A549 (cell line): Measurements from ENCODE around the gene ARRDC3. TPM values are rescaled to one million over a fixed set of nuclear protein-coding genes. Genes with fewer than 3 reads are reported as not detected.

Experiments
- ATAC-seq, 2 experiments: fragments of 200-7000 bp in 1 of 2; fragments of >200 bp in 1 of 2; cut with Nextera tagmentation in 1 of 2; cut with Tn5 transposase in 1 of 2; 3 replicates each; pipeline versions ENCODE4 v1.8.0 to v1.9.1; 2018 to 2020; ENCODE audit warnings: mild to moderate bottlenecking in 1 of 2, moderate library complexity in 1 of 2
- CTCF ChIA-PET: fragments of 300-600 bp; sonication (Branson Sonifier 250); formaldehyde crosslinking; extraction: SDS; loops from one replicate; lab custom pipeline; 2021; ENCODE audit warnings: antibody characterized with exemption, inconsistent platforms; lab: Yijun Ruan, JAX
- POLR2A ChIA-PET: fragments of 350-600 bp; formaldehyde crosslinking; extraction: SDS; loops from one replicate; lab custom pipeline; 2021; ENCODE audit warnings: antibody characterized with exemption, inconsistent platforms; lab: Yijun Ruan, JAX
- DNase-seq, 2 experiments: peaks; one replicate each; pipeline versions ENCODE4 v3.0.0 to v3.0.0-alpha.2; 2011 to 2016; ENCODE audit warnings: low read depth in 1 of 2, low spot score in 1 of 2
- FAIRE-seq: peaks from 2 replicates; lab custom pipeline; 2011; peaks lifted over from hg19 to GRCh38; lab: Jason Lieb, UNC
- H3K27ac ChIP-seq, 2 experiments: fragments of >200 bp; sonication (Bioruptor Twin); formaldehyde crosslinking; 3 replicates each; pipeline ENCODE4 v1.5.1; 2016 to 2017
- H3K4me1 ChIP-seq: fragments of >200 bp; sonication (Bioruptor Twin); formaldehyde crosslinking; 3 replicates; pipeline ENCODE4 v1.6.1; 2016
- H3K4me2 ChIP-seq: fragments of >200 bp; sonication (Bioruptor Twin); formaldehyde crosslinking; 3 replicates; pipeline ENCODE4 v1.6.1; 2016
- H3K4me3 ChIP-seq: fragments of >200 bp; sonication (Bioruptor Twin); formaldehyde crosslinking; 3 replicates; pipeline ENCODE4 v1.5.1; 2016
- H3K9me3 ChIP-seq: fragments of >200 bp; sonication (Bioruptor Twin); formaldehyde crosslinking; 3 replicates; pipeline ENCODE4 v1.6.1; 2016
- CHD4 ChIP-seq: fragments of 200-600 bp; sonication (generic); IDR thresholded peaks from 2 replicates; pipeline ENCODE4 v1.6.1; 2016; ENCODE audit warnings: antibody characterized with exemption, mild to moderate bottlenecking, borderline replicate concordance
- FOSL2 ChIP-seq, 2 experiments: fragments of 450-650 bp in 1 of 2; fragments of >200 bp in 1 of 2; sonication (Bioruptor Twin) in 1 of 2; formaldehyde crosslinking; IDR thresholded peaks; 2 replicates each; pipeline versions ENCODE4 v1.5.0 to v1.6.1; 2016 to 2020; ENCODE audit warnings: mild to moderate bottlenecking in 1 of 2, moderate library complexity in 1 of 2
- HEYL ChIP-seq: fragments of 250-450 bp; sonication (Bioruptor Pico); IDR thresholded peaks from 2 replicates; pipeline ENCODE4 v1.8.0; 2021; ENCODE audit warnings: mild to moderate bottlenecking, moderate library complexity
- HOXB13 ChIP-seq: fragments of 250-450 bp; sonication (Bioruptor Pico); IDR thresholded peaks from 2 replicates; pipeline ENCODE4 v1.5.0; 2020; ENCODE audit warnings: low read depth, mild to moderate bottlenecking, moderate library complexity
- KDM1A ChIP-seq: fragments of 200-600 bp; sonication (generic); IDR thresholded peaks from 2 replicates; pipeline ENCODE4 v1.6.1; 2016; ENCODE audit warnings: low read depth, mild to moderate bottlenecking
- MAZ ChIP-seq: fragments of 150-350 bp; IDR thresholded peaks from 2 replicates; pipeline ENCODE4 v1.6.1; 2014; ENCODE audit warnings: antibody characterized with exemption, low read depth, low read length, borderline replicate concordance
- POLR2AphosphoS2 ChIP-seq: conservative IDR thresholded peaks from 2 replicates; pipeline ENCODE4 v1.6.1; 2012; ENCODE audit warnings: low read length, improper control_type of control experiment, inconsistent platforms
- RAD21 ChIP-seq, 2 experiments: fragments of >200 bp in 1 of 2; sonication (Bioruptor Twin) in 1 of 2; formaldehyde crosslinking in 1 of 2; IDR thresholded peaks in 1 of 2; conservative IDR thresholded peaks in 1 of 2; 2 replicates in 1 of 2; 3 replicates in 1 of 2; pipeline ENCODE4 v1.6.1; 2012 to 2018; ENCODE audit warnings: inconsistent platforms in 1 of 2
- RNF2 ChIP-seq: fragments of 200-600 bp; sonication (generic); IDR thresholded peaks from 2 replicates; pipeline ENCODE4 v1.6.1; 2016; ENCODE audit warnings: low read depth, mild to moderate bottlenecking, antibody characterized with exemption, moderate library complexity, borderline replicate concordance
- SMC3 ChIP-seq: fragments of >200 bp; sonication (Bioruptor Twin); formaldehyde crosslinking; IDR thresholded peaks from 3 replicates; pipeline ENCODE4 v1.6.1; 2018; ENCODE audit warnings: inconsistent platforms
- WGBS: methylation state at CpG from one replicate; pipeline ENCODE4 v1.1.6; 2017; ENCODE audit errors: missing lambda C conversion rate; 5-methylcytosine and 5-hydroxymethylcytosine counted together
- polyA plus RNA-seq, 4 experiments: library from polyadenylated mRNA; depleted of rRNA in 3 of 4; stranded (reverse); fragments of >200 nt; fragmentation: RNase III in 1 of 4; extraction: RNeasy Plus Mini Kit Qiagen cat#74134 plus additional on column Dnase treatment in 1 of 4; gene quantifications; 2 replicates in 3 of 4; 3 replicates in 1 of 4; pipeline ENCODE4 v1.2.3, GENCODE V29; 2011 to 2017
- TF ChIP-seq, protein P1 (sequence below): fragments of 200-600 bp; sonication (generic); IDR thresholded peaks from 2 replicates; pipeline ENCODE4 v1.6.1; 2016; ENCODE audit warnings: antibody characterized with exemption, mild to moderate bottlenecking, moderate library complexity
- TF ChIP-seq, protein P2 (sequence below): fragments of 250-450 bp; sonication (Bioruptor Pico); IDR thresholded peaks from 2 replicates; pipeline ENCODE4 v1.5.0; 2021; ENCODE audit warnings: mild to moderate bottlenecking, moderate library complexity, borderline replicate concordance
- TF ChIP-seq, protein P3 (sequence below): fragments of >200 bp; sonication (Bioruptor Twin); formaldehyde crosslinking; IDR thresholded peaks from 3 replicates; pipeline ENCODE4 v1.5.1; 2016

ARRDC3 gene
- polyA plus RNA-seq, 2 of the 4 experiments (the other 2 are of a cell fraction), result 9.9 to 36.3 TPM

DNA sequence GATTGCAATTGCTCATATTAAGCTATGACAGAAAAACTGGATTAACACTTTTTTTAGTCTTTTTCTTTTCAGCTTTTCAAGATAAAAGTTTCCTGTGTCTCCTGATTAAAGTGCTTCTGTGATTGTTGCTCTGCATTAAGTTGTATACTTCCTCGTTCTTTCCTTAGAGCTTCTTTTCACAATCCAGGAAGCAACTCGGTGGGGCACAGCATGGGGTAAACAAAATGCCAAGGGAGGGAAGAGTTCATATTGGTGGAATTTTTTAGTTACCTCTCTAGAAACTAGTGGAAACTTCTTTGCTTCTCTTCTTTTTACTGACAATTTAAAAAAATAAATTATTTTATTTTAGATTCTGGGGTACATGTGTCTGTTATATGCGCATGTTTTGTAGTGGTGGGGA is 37.8 kb upstream of the ARRDC3 start:
- TF ChIP-seq KDM1A (no peak), POLR2AphosphoS2 (no peak), RNF2 (no peak), HEYL (no peak), MAZ (no peak)
- TF ChIP-seq, protein P1, sequence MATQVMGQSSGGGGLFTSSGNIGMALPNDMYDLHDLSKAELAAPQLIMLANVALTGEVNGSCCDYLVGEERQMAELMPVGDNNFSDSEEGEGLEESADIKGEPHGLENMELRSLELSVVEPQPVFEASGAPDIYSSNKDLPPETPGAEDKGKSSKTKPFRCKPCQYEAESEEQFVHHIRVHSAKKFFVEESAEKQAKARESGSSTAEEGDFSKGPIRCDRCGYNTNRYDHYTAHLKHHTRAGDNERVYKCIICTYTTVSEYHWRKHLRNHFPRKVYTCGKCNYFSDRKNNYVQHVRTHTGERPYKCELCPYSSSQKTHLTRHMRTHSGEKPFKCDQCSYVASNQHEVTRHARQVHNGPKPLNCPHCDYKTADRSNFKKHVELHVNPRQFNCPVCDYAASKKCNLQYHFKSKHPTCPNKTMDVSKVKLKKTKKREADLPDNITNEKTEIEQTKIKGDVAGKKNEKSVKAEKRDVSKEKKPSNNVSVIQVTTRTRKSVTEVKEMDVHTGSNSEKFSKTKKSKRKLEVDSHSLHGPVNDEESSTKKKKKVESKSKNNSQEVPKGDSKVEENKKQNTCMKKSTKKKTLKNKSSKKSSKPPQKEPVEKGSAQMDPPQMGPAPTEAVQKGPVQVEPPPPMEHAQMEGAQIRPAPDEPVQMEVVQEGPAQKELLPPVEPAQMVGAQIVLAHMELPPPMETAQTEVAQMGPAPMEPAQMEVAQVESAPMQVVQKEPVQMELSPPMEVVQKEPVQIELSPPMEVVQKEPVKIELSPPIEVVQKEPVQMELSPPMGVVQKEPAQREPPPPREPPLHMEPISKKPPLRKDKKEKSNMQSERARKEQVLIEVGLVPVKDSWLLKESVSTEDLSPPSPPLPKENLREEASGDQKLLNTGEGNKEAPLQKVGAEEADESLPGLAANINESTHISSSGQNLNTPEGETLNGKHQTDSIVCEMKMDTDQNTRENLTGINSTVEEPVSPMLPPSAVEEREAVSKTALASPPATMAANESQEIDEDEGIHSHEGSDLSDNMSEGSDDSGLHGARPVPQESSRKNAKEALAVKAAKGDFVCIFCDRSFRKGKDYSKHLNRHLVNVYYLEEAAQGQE, result no peak
- TF ChIP-seq, protein P2, sequence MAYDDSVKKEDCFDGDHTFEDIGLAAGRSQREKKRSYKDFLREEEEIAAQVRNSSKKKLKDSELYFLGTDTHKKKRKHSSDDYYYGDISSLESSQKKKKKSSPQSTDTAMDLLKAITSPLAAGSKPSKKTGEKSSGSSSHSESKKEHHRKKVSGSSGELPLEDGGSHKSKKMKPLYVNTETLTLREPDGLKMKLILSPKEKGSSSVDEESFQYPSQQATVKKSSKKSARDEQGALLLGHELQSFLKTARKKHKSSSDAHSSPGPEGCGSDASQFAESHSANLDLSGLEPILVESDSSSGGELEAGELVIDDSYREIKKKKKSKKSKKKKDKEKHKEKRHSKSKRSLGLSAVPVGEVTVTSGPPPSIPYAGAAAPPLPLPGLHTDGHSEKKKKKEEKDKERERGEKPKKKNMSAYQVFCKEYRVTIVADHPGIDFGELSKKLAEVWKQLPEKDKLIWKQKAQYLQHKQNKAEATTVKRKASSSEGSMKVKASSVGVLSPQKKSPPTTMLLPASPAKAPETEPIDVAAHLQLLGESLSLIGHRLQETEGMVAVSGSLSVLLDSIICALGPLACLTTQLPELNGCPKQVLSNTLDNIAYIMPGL (CRISPR knock-in tag), result no peak
- Histone ChIP-seq H3K4me2 (0 out of 3 replicates have a peak overlapping the region, but pooled peaks have one; percentile 10), H3K27ac (no peak overlapping the region), H3K4me3 (no peak overlapping the region), H3K9me3 (no peaks in the 10 kb centered on the region), H3K4me1 (peaks cover 24% of the 10 kb centered on the region)
- WGBS, result 43% methylated on average over 3 of the region's 3 CpGs
- ChIA-PET POLR2A (no interaction called here), CTCF (interaction anchor here (0.6 to 6.5 kb wide), 10 partner anchors 19 to 637 kb away, joined by 3 to 71 read pairs (median 9); no protein-coding TSS in a partner anchor)
- ATAC-seq (no peak), DNase-seq (peak in 1 of 2 experiments; percentile 17), FAIRE-seq (peak; percentile 28)

DNA sequence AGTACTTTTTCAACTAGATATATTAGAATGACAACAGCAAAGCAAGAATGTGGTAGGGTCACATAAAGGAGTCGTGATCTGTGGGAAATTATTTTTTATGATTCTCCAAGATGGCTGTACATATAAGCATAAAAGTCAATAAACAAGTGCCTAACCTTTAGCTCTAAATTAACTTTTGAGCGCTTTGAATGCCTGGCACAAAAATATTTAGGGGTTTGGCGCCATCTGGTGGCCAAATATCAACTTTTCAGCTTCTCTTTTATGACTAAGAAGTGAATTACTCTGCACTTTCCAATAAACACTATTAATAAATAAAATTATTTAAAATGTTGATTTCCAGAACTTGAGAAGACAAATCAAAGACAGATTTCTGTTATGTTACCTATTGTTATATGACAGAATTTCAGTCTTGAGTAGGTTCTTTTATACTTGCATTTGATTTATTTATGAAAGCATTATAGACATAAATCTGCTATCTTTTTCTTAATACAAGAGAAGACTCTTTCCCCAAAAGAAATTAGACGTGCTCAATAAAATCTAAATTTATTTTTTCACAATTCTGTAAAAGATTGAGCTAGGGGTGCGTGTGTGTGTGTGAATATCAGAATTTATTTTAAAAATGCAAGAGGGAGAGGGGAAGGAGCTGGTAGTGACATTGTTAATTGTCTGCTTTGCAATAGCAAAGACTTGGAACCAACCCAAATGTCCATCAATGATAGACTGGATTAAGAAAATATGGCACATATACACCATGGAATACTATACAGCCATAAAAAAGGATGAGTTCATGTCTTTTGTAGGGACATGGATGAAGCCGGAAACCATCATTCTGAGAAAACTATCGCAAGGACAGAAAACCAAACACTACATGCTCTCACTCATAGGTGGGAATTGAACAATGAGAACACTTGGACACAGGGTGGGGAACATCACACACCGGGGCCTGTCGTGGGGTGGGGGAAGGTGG is 36.7 kb upstream of the ARRDC3 start:
- Histone ChIP-seq H3K4me1 (peaks cover 24% of the 10 kb centered on the region), H3K9me3 (no peaks in the 10 kb centered on the region), H3K4me3 (no peak overlapping the region), H3K27ac (no peak overlapping the region), H3K4me2 (peak overlapping the region; percentile 6; the same call in 1 of the 3 replicates)
- ATAC-seq, result peak in 1 of 2 experiments; percentile 77; a peak in 3 of 6 replicates
- FAIRE-seq, result peak; percentile 23
- 34% methylated on average over 7 of the region's 9 CpGs for WGBS
- CTCF ChIA-PET, result interaction anchor here (0.6 to 6.5 kb wide), 35 partner anchors 9 to 663 kb away, joined by 3 to 71 read pairs (median 5); no protein-coding TSS in a partner anchor
- POLR2A ChIA-PET, result interaction anchor here (1.3 to 1.7 kb wide), 2 partner anchors 36 to 617 kb away, joined by 4 to 11 read pairs; partner anchors contain the start of gene ARRDC3
- TF ChIP-seq POLR2AphosphoS2, result no peak
- no peak for TF ChIP-seq KDM1A
- peak; percentile 87 to 95 for TF ChIP-seq RAD21 (conservative IDR thresholded peaks at IDR 0.05 in 1 of 2, IDR thresholded peaks at IDR 0.05 in 1 of 2)
- TF ChIP-seq, protein P3, sequence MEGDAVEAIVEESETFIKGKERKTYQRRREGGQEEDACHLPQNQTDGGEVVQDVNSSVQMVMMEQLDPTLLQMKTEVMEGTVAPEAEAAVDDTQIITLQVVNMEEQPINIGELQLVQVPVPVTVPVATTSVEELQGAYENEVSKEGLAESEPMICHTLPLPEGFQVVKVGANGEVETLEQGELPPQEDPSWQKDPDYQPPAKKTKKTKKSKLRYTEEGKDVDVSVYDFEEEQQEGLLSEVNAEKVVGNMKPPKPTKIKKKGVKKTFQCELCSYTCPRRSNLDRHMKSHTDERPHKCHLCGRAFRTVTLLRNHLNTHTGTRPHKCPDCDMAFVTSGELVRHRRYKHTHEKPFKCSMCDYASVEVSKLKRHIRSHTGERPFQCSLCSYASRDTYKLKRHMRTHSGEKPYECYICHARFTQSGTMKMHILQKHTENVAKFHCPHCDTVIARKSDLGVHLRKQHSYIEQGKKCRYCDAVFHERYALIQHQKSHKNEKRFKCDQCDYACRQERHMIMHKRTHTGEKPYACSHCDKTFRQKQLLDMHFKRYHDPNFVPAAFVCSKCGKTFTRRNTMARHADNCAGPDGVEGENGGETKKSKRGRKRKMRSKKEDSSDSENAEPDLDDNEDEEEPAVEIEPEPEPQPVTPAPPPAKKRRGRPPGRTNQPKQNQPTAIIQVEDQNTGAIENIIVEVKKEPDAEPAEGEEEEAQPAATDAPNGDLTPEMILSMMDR, result peak; percentile 89
- peak; percentile 90 for TF ChIP-seq SMC3
- TF ChIP-seq CHD4, result no peak
- no peak for TF ChIP-seq FOSL2 (IDR thresholded peaks at IDR 0.05)
- no peak for TF ChIP-seq FOSL2 (CRISPR knock-in tag; IDR thresholded peaks at IDR 0.05)
- no peak for TF ChIP-seq HOXB13 (CRISPR knock-in tag)
- peak; percentile 26 to 76 for DNase-seq
